B cell (primary cell): ENCODE results near the gene SEC14L6. TPM values are rescaled to one million over a fixed set of nuclear protein-coding genes. Genes with fewer than 3 reads are reported as not detected.

Experiments used
- ATAC-seq: fragments of 200-7000 bp; cut with Tn5 transposase; one replicate; pipeline ENCODE4 v1.10.0; 2021; ENCODE audit warnings: low read depth, mild to moderate bottlenecking, moderate number of reproducible peaks, moderate library complexity
- CTCF ChIA-PET: fragments of 350-600 bp; sonication (Branson Sonifier 250); formaldehyde crosslinking; loops from one replicate; lab custom pipeline; 2021; ENCODE audit warnings: antibody characterized with exemption, inconsistent platforms; lab: Charles Lee
- POLR2A ChIA-PET: fragments of 350-600 bp; sonication (Branson Sonifier 250); formaldehyde crosslinking; loops from one replicate; lab custom pipeline; 2021; ENCODE audit warnings: antibody characterized with exemption; lab: Charles Lee
- DNase-seq: peaks from one replicate; pipeline ENCODE4 v3.0.0; 2013
- H2AFZ ChIP-seq: 2 replicates; pipeline ENCODE4 v1.6.1; 2012; ENCODE audit warnings: mild to moderate bottlenecking, low read depth, low read length; ENCODE audit not compliant: insufficient read depth, poor library complexity, severe bottlenecking
- H3K27ac ChIP-seq, 2 donors: 1 replicate in 1 of 2; 2 replicates in 1 of 2; pipeline ENCODE4 v1.5.1; 2012 to 2013; ENCODE audit warnings: low read length in 2 of 2, mild to moderate bottlenecking in 2 of 2, moderate library complexity in 1 of 2
- H3K27me3 ChIP-seq, 4 experiments: fragments of 200-600 bp in 1 of 4; sonication (generic) in 1 of 4; replicated peaks in 1 of 4; 1 replicate in 2 of 4; 2 replicates in 2 of 4; pipeline versions ENCODE4 v1.6.1 to v1.7.0; 2013 to 2016; ENCODE audit warnings: low read length in 3 of 4, mild to moderate bottlenecking in 2 of 4, mixed read lengths in 1 of 4, moderate library complexity in 1 of 4; ENCODE audit not compliant: insufficient read depth in 4 of 4, control insufficient read depth in 3 of 4; ENCODE audit errors: control extremely low read depth in 1 of 4
- H3K36me3 ChIP-seq, 2 experiments: replicated peaks in 1 of 2; 1 replicate in 1 of 2; 2 replicates in 1 of 2; pipeline versions ENCODE4 v1.6.1 to v1.7.1; 2013; ENCODE audit warnings: low read length in 1 of 2; ENCODE audit not compliant: insufficient read depth in 2 of 2, control insufficient read depth in 1 of 2; ENCODE audit errors: control extremely low read depth in 1 of 2, extremely low read depth in 1 of 2
- H3K4me1 ChIP-seq, 2 donors: fragments of 200-600 bp in 1 of 2; sonication (generic) in 1 of 2; 1 replicate in 1 of 2; 2 replicates in 1 of 2; pipeline versions ENCODE4 v1.5.1 to v1.6.1; 2013 to 2017; ENCODE audit warnings: low read length in 2 of 2; ENCODE audit not compliant: control insufficient read depth in 2 of 2, insufficient read depth in 2 of 2
- H3K4me2 ChIP-seq: replicated peaks from 2 replicates; pipeline ENCODE3; 2012; ENCODE audit warnings: mild to moderate bottlenecking, low read depth, low read length; ENCODE audit not compliant: poor library complexity, severe bottlenecking
- H3K4me3 ChIP-seq, 5 experiments: fragments of 200-600 bp in 1 of 5; sonication (generic) in 1 of 5; 1 replicate in 3 of 5; 2 replicates in 2 of 5; pipeline versions ENCODE4 v1.5.1 to v1.7.0; 2011 to 2016; ENCODE audit warnings: low read length in 4 of 5, mild to moderate bottlenecking in 4 of 5, low read depth in 2 of 5, control low read depth in 1 of 5, moderate library complexity in 1 of 5; ENCODE audit not compliant: insufficient read depth in 1 of 5; ENCODE audit errors: control extremely low read depth in 1 of 5, extremely low read depth in 1 of 5
- H3K79me2 ChIP-seq: fragments of 200-600 bp; sonication (generic); one replicate; pipeline ENCODE4 v1.6.0; 2016; ENCODE audit warnings: low read length; ENCODE audit not compliant: control insufficient read depth, insufficient read depth
- H3K9ac ChIP-seq: fragments of 200-600 bp; sonication (generic); 2 replicates; pipeline ENCODE4 v1.6.1; 2017; ENCODE audit warnings: mild to moderate bottlenecking, low read length, moderate library complexity
- H3K9me3 ChIP-seq, 3 donors: one replicate each; pipeline versions ENCODE4 v1.6.1 to v1.7.1; 2013; ENCODE audit warnings: low read length in 2 of 3; ENCODE audit not compliant: control insufficient read depth in 2 of 3, insufficient read depth in 1 of 3; ENCODE audit errors: control extremely low read depth in 1 of 3
- H4K20me1 ChIP-seq: 2 replicates; pipeline ENCODE4 v1.6.0; 2012; ENCODE audit warnings: mild to moderate bottlenecking, low read length; ENCODE audit not compliant: insufficient read depth, control insufficient read depth, poor library complexity, severe bottlenecking
- H3K27ac Mint-ChIP-seq: one replicate; pipeline ENCODE4 v1.8.0; 2021; ENCODE audit warnings: mixed read lengths
- H3K27me3 Mint-ChIP-seq: one replicate; pipeline ENCODE4 v1.8.0; 2021; ENCODE audit warnings: mixed read lengths
- H3K4me1 Mint-ChIP-seq: one replicate; pipeline ENCODE4 v1.8.0; 2021; ENCODE audit warnings: mixed read lengths
- H3K4me3 Mint-ChIP-seq: one replicate; pipeline ENCODE4 v1.8.0; 2021; ENCODE audit warnings: mixed read lengths
- H3K9me3 Mint-ChIP-seq: one replicate; pipeline ENCODE4 v1.8.0; 2022; ENCODE audit warnings: mixed read lengths; ENCODE audit not compliant: insufficient read depth
- EZH2 ChIP-seq: IDR thresholded peaks from 2 replicates; pipeline ENCODE4 v1.6.1; 2012; ENCODE audit warnings: borderline replicate concordance, low read depth, mild to moderate bottlenecking, moderate library complexity, low read length; ENCODE audit not compliant: insufficient read depth, poor library complexity, severe bottlenecking
- WGBS: methylation state at CpG from one replicate; pipeline ENCODE4 v1.1.5; 2013; ENCODE audit warnings: missing lambda C conversion rate; ENCODE audit not compliant: insufficient coverage; 5-methylcytosine and 5-hydroxymethylcytosine counted together
- intact Hi-C: fragments of 100-400 bp; cut with micrococcal nuclease; formaldehyde crosslinking; loops from one replicate; pipeline ENCODE4 v1.10.0; 2022
- polyA plus RNA-seq: library from polyadenylated mRNA; depleted of rRNA; stranded (reverse); fragments of >200 nt; gene quantifications from 2 replicates; pipeline ENCODE4 v1.2.3, GENCODE V29; 2012
- total RNA-seq, 2 donors: library from RNA; stranded (reverse); fragments of 120-200 nt in 1 of 2; gene quantifications; 1 replicate in 1 of 2; 2 replicates in 1 of 2; pipeline versions ENCODE4 v1.2.3 to v1.2.4, GENCODE V29; 2013 to 2022
- TF ChIP-seq, protein P1 (sequence below): fragments of 200-600 bp; IDR thresholded peaks from one replicate; pipeline ENCODE4 v1.8.0; 2022; ENCODE audit warnings: antibody characterized with exemption, mild to moderate bottlenecking

Gene SEC14L6
- total and polyA plus RNA-seq, 2 donors (not counting 1 experiment from before 2014, with no cell fraction given), result not detected

- Histone ChIP-seq H2AFZ (no peak overlapping the region), H3K4me1 (no peaks in the 10 kb centered on the region), H3K9me3 (peaks cover 0 to 5% (median 0%) of the 10 kb centered on the region in 3 donors), H3K36me3 (no peaks in the 10 kb centered on the region), H3K4me2 (no peak overlapping the region), H3K79me2 (no peaks in the 10 kb centered on the region), H3K27me3 (no peaks in the 10 kb centered on the region), H3K9ac (no peak overlapping the region), H3K4me3 (no peak overlapping the region), H4K20me1 (no peaks in the 10 kb centered on the region), H3K27ac (no peak overlapping the region)
- H3K4me3 Mint-ChIP-seq, result no peak overlapping the region
- 80% methylated on average over 3 of the region's 5 CpGs for WGBS
- no peaks in the 10 kb centered on the region for H3K4me1 Mint-ChIP-seq
- peaks cover 29% of the 10 kb centered on the region for H3K27me3 Mint-ChIP-seq
- CTCF ChIA-PET, result interaction anchor here (0.6 kb wide), 1 partner anchor 377 kb away, joined by 5 read pairs; no protein-coding TSS in a partner anchor
- DNase-seq (no peak), ATAC-seq (no peak)
- intact Hi-C loops, result no loop called here
- H3K27ac Mint-ChIP-seq, result no peak overlapping the region
- POLR2A ChIA-PET, result no interaction called here
- no peaks in the 10 kb centered on the region for H3K9me3 Mint-ChIP-seq
- TF ChIP-seq, protein P1, sequence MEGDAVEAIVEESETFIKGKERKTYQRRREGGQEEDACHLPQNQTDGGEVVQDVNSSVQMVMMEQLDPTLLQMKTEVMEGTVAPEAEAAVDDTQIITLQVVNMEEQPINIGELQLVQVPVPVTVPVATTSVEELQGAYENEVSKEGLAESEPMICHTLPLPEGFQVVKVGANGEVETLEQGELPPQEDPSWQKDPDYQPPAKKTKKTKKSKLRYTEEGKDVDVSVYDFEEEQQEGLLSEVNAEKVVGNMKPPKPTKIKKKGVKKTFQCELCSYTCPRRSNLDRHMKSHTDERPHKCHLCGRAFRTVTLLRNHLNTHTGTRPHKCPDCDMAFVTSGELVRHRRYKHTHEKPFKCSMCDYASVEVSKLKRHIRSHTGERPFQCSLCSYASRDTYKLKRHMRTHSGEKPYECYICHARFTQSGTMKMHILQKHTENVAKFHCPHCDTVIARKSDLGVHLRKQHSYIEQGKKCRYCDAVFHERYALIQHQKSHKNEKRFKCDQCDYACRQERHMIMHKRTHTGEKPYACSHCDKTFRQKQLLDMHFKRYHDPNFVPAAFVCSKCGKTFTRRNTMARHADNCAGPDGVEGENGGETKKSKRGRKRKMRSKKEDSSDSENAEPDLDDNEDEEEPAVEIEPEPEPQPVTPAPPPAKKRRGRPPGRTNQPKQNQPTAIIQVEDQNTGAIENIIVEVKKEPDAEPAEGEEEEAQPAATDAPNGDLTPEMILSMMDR, result no peak
- no peak for TF ChIP-seq EZH2
These were observed 25.0 kb downstream of the SEC14L6 start for GRCh38 chr22:30521368-30522156.

DNA sequence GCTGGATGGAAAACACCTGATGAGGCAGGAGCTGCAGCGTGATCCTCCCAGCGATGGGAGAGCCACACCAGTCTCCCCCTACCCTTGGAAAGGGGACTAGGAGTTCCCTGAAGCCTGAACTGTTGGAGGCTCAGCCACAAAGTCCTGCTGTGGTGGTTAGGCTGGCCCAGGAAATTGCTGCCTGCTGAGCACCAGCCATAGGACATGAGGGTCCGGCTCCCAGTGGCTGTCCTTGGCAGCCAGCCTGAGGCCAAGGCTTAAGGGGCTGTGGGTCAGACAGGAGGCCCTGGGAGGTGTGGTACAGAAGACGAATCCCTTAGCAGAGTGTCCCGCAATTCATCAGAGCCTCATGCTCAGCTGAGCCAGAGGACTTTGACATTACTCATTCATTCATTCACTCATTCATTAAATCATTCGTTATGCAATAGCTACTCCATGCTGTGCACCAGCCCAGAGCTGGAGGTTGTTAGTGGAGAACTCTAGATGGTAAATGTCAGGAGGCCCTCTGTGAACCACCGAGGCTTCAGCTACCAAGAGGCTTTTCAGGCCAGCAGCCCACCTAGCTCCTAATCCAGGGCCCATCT, 26.6 kb downstream of the SEC14L6 start:
- peaks cover 23% of the 10 kb centered on the region for H3K27me3 Mint-ChIP-seq
- DNase-seq (no peak), ATAC-seq (no peak)
- H3K4me3 Mint-ChIP-seq, result no peak overlapping the region
- TF ChIP-seq, protein P1, result no peak
- TF ChIP-seq EZH2, result no peak
- ChIA-PET CTCF (interaction anchor here (0.5 kb wide), 1 partner anchor 377 kb away, joined by 3 read pairs; no protein-coding TSS in a partner anchor), POLR2A (no interaction called here)
- no peaks in the 10 kb centered on the region for H3K27me3 ChIP-seq
- no peak overlapping the region for H3K4me2 ChIP-seq
- no peaks in the 10 kb centered on the region for H3K4me1 Mint-ChIP-seq
- H3K9me3 ChIP-seq, result peaks cover 0 to 5% (median 0%) of the 10 kb centered on the region in 3 donors
- H3K9me3 Mint-ChIP-seq, result no peaks in the 10 kb centered on the region
- WGBS, result 89% methylated on average over 1 of the region's 7 CpGs
- no peak overlapping the region for H3K27ac Mint-ChIP-seq
- no peaks in the 10 kb centered on the region for H3K79me2 ChIP-seq
- H4K20me1 ChIP-seq, result no peaks in the 10 kb centered on the region
- H3K27ac ChIP-seq, result no peak overlapping the region
- intact Hi-C loops, result no loop called here
- no peak overlapping the region for H2AFZ ChIP-seq
- H3K4me1 ChIP-seq, result no peaks in the 10 kb centered on the region
- no peaks in the 10 kb centered on the region for H3K36me3 ChIP-seq
- H3K9ac ChIP-seq, result no peak overlapping the region
- no peak overlapping the region for H3K4me3 ChIP-seq
